Pancreas (tissue), 10 donors: ENCODE results near the gene TAGLN2. TPM values are rescaled to one million over a fixed set of nuclear protein-coding genes. Genes with fewer than 3 reads are reported as not detected.

Experiments
- ATAC-seq, 4 donors: fragments of 200-7000 bp; cut with Tn5 transposase; one replicate each; pipeline versions ENCODE4 v1.8.0 to v1.9.1; 2020; ENCODE audit warnings: mild to moderate bottlenecking in 4 of 4, moderate library complexity in 4 of 4
- DNase-seq, 6 donors: peaks; one replicate each; pipeline ENCODE4 v3.0.0-alpha.2; 2020
- FAIRE-seq: peaks from 2 replicates; lab custom pipeline; 2012; peaks lifted over from hg19 to GRCh38; lab: Jason Lieb, UNC
- H3K27ac ChIP-seq, 4 donors: fragments of 200-600 bp; sonication (generic); 1 replicate in 3 of 4; 2 replicates in 1 of 4; pipeline versions ENCODE4 v1.5.0 to v1.8.0; 2020
- H3K27me3 ChIP-seq, 4 donors: fragments of 200-600 bp; one replicate each; pipeline ENCODE4 v1.8.0; 2021
- H3K36me3 ChIP-seq, 3 donors: fragments of 200-600 bp; sonication (generic) in 1 of 3; one replicate each; pipeline versions ENCODE4 v1.5.0 to v1.8.0; 2020 to 2021
- H3K4me1 ChIP-seq, 3 donors: fragments of 200-600 bp; one replicate each; pipeline ENCODE4 v1.8.0; 2021
- H3K4me3 ChIP-seq, 4 donors: fragments of 200-600 bp; sonication (generic) in 2 of 4; one replicate each; pipeline versions ENCODE4 v1.5.0 to v1.8.0; 2020 to 2021
- H3K9me3 ChIP-seq, 4 donors: fragments of 200-600 bp; one replicate each; pipeline ENCODE4 v1.8.0; 2021
- CTCF ChIP-seq, 4 donors: fragments of 200-600 bp; sonication (generic) in 3 of 4; IDR thresholded peaks; one replicate each; pipeline versions ENCODE4 v1.5.0 to v1.8.0; 2021; ENCODE audit warnings: antibody characterized with exemption in 4 of 4
- WGBS, 2 donors: extraction: QIAGEN DNeasy Blood & Tissue Kit; methylation state at CpG; one replicate each; pipeline ENCODE4 v1.1.7; 2013; 5-methylcytosine and 5-hydroxymethylcytosine counted together
- intact Hi-C, 3 donors: fragments of 100-400 bp; cut with DNase I; formaldehyde crosslinking; loops; one replicate each; pipeline versions ENCODE4 v1.11.1 to v1.14.2; 2022
- polyA plus RNA-seq, 2 donors: library from polyadenylated mRNA; stranded (reverse); fragments of 200-250 nt; gene quantifications; one replicate each; pipeline ENCODE4 v1.2.3, GENCODE V29; 2013
- total RNA-seq, 6 donors: library from RNA; stranded (reverse); fragmentation: NEBNext Ultra II Directional in 4 of 6; extraction: Animal tissue kit (Norgen Biotek cat#: 25700) in 4 of 6; gene quantifications; one replicate each; pipeline versions ENCODE4 v1.2.1 to v1.2.4, GENCODE V29; 2021 to 2023
- donor health status: healthy with polysubstance abuse.
- donor health status: DM: no; HTN: no; CAD: no; lungs with moderate emphysema.
- donor health status: DM: no; HTN: no; CAD: no.
- donor health status: control.
- donor health status: control.
- donor health status: Bipolar disorder and iron deficiency.
- donor health status: DM: yes; HTN: yes; CAD: no.
- donor health status: DM: no; HTN: no; CAD: no.
- donor health status: DM: no; HTN: no; CAD: no.
- donor health status: DM: yes; HTN: yes; CAD: no.

The TAGLN2 gene
- total and polyA plus RNA-seq, 8 donors = 93.2 to 242 (median 159) TPM

- Histone ChIP-seq H3K27ac (no peak overlapping the region), H3K9me3 (no peaks in the 10 kb centered on the region), H3K27me3 (no peaks in the 10 kb centered on the region), H3K4me1 (no peaks in the 10 kb centered on the region), H3K4me3 (no peak overlapping the region), H3K36me3 (no peaks in the 10 kb centered on the region)
- DNase-seq (no peak), ATAC-seq (no peak), FAIRE-seq (no peak)
- 60 to 61% methylated on average over 4 of the region's 4 CpGs for WGBS, 2 donors
- intact Hi-C loops = no loop called here
- no peak for TF ChIP-seq CTCF (IDR thresholded peaks at IDR 0.05)
Observed at GRCh38 chr1:159883134-159883533, 42.2 kb downstream of the TAGLN2 start.

GRCh38 chr1:159882527-159882862 lies 42.8 kb downstream of the TAGLN2 start:
- DNase-seq (no peak), FAIRE-seq (no peak), ATAC-seq (peak in 1 of 4 donors; percentile 35)
- no peak overlapping the region for H3K4me3 ChIP-seq
- intact Hi-C loops = no loop called here
- peaks cover 0 to 3% (median 0%) of the 10 kb centered on the region in 3 donors for H3K4me1 ChIP-seq
- no peaks in the 10 kb centered on the region for H3K27me3 ChIP-seq
- 87 to 93% methylated on average over 2 of the region's 2 CpGs for WGBS, 2 donors
- no peak overlapping the region for H3K27ac ChIP-seq
- H3K9me3 ChIP-seq = no peaks in the 10 kb centered on the region
- TF ChIP-seq CTCF (IDR thresholded peaks at IDR 0.05) = no peak
- no peaks in the 10 kb centered on the region for H3K36me3 ChIP-seq

GRCh38 chr1:159881622-159882526 lies 43.4 kb downstream of the TAGLN2 start:
- intact Hi-C loops = no loop called here
- DNase-seq = peak; percentile 54 to 92 (median 74)
- ATAC-seq = peak; percentile 56 to 91 (median 82)
- FAIRE-seq = no peak
- H3K27ac ChIP-seq = no peak overlapping the region
- WGBS, 2 donors = 58 to 63% methylated on average over 6 of the region's 6 CpGs
- TF ChIP-seq CTCF (IDR thresholded peaks at IDR 0.05) = no peak
- no peak overlapping the region for H3K4me3 ChIP-seq
- H3K36me3 ChIP-seq = no peaks in the 10 kb centered on the region
- no peaks in the 10 kb centered on the region for H3K9me3 ChIP-seq
- H3K27me3 ChIP-seq = no peaks in the 10 kb centered on the region
- H3K4me1 ChIP-seq = peaks cover 0 to 3% (median 0%) of the 10 kb centered on the region in 3 donors

- intact Hi-C loops = no loop called here
- Histone ChIP-seq H3K27ac (no peak overlapping the region), H3K27me3 (no peaks in the 10 kb centered on the region), H3K4me1 (peaks cover 0 to 3% (median 0%) of the 10 kb centered on the region in 3 donors), H3K4me3 (no peak overlapping the region), H3K36me3 (no peaks in the 10 kb centered on the region), H3K9me3 (no peaks in the 10 kb centered on the region)
- WGBS, 2 donors = 85 to 88% methylated on average over 3 of the region's 3 CpGs
- ATAC-seq (no peak), FAIRE-seq (no peak), DNase-seq (no peak)
- no peak for TF ChIP-seq CTCF (IDR thresholded peaks at IDR 0.05)
Observed at GRCh38 chr1:159880430-159880829, 44.9 kb downstream of the TAGLN2 start.

- DNase-seq (no peak), FAIRE-seq (no peak), ATAC-seq (peak in 1 of 4 donors; percentile 24)
- Histone ChIP-seq H3K4me3 (no peak overlapping the region), H3K27me3 (no peaks in the 10 kb centered on the region), H3K4me1 (peaks cover 0 to 3% (median 0%) of the 10 kb centered on the region in 3 donors), H3K9me3 (no peaks in the 10 kb centered on the region), H3K36me3 (no peaks in the 10 kb centered on the region), H3K27ac (no peak overlapping the region)
- TF ChIP-seq CTCF (IDR thresholded peaks at IDR 0.05) = no peak
- WGBS, 2 donors = 81 to 87% methylated on average over 4 of the region's 4 CpGs
- intact Hi-C loops = no loop called here
Observed at GRCh38 chr1:159879977-159880376, 45.3 kb downstream of the TAGLN2 start.
